ENCODE data around the gene TNFRSF4.
"Not testable (repeated sequence)": the region's sequence is repeated elsewhere in the genome, so short reads cannot be mapped to it uniquely, and the experiment has no call there.

TNFRSF4 gene

GRCh38 chr1:1182491-1183220 is 31.3 kb downstream of the TNFRSF4 start:
- DNase-seq (ENCODE audit: low read depth): no peak

GRCh38 chr1:1181938-1182410 is 32.0 kb downstream of the TNFRSF4 start:
- no peak for DNase-seq (ENCODE audit: low read depth)

GRCh38 chr1:1181129-1181937 is 32.6 kb downstream of the TNFRSF4 start:
- no peak for DNase-seq (ENCODE audit: low read depth)

- no peak for DNase-seq (ENCODE audit: low read depth)
Measured at GRCh38 chr1:1179983-1180861, 33.7 kb downstream of the TNFRSF4 start.

- no peak for DNase-seq (ENCODE audit: low read depth)
Measured at GRCh38 chr1:1179346-1179982, 34.5 kb downstream of the TNFRSF4 start.

GRCh38 chr1:1178794-1179331 is 35.1 kb downstream of the TNFRSF4 start:
- DNase-seq (ENCODE audit: low read depth): no peak

- DNase-seq (ENCODE audit: low read depth): no peak
Measured at GRCh38 chr1:1177452-1178206, 36.3 kb downstream of the TNFRSF4 start.

- DNase-seq (ENCODE audit: low read depth): no peak
Measured at GRCh38 chr1:1176931-1177330, 37.0 kb downstream of the TNFRSF4 start.

GRCh38 chr1:1176063-1176761 is 37.7 kb downstream of the TNFRSF4 start:
- not testable (repeated sequence) for DNase-seq (ENCODE audit: low read depth)

- no peak for DNase-seq (ENCODE audit: low read depth)
Measured at GRCh38 chr1:1175221-1176062, 38.5 kb downstream of the TNFRSF4 start.

- no peak for DNase-seq (ENCODE audit: low read depth)
Measured at GRCh38 chr1:1173793-1174415, 40.0 kb downstream of the TNFRSF4 start, which contains the start of gene TTLL10. TSS of gene TTLL10 (plus strand) at chr1:1173880. CDS start at chr1:1179216, 5,336 bp downstream.

GRCh38 chr1:1173061-1173792 is 40.7 kb downstream of the TNFRSF4 start:
- DNase-seq (ENCODE audit: low read depth): no peak

- DNase-seq (ENCODE audit: low read depth): no peak
Measured at GRCh38 chr1:1171546-1172340, 42.2 kb downstream of the TNFRSF4 start.

- DNase-seq (ENCODE audit: low read depth): no peak
Measured at GRCh38 chr1:1171161-1171545, 42.8 kb downstream of the TNFRSF4 start.

GRCh38 chr1:1170215-1171091 is 43.5 kb downstream of the TNFRSF4 start:
- DNase-seq (ENCODE audit: low read depth): no peak
